CD4-positive, alpha-beta T cell treated with Interleukin-15 for 4 hours (primary cell): ENCODE data around the gene TMEM63B.
"Not testable (repeated sequence)": the region's sequence is repeated elsewhere in the genome, so short reads cannot be mapped to it uniquely, and the experiment has no call there.

ENCODE experiments used
- DNase-seq: peaks from one replicate; pipeline ENCODE4 v3.0.0-alpha.2; 2020; ENCODE audit warnings: low spot score

The TMEM63B gene

GRCh38 chr6:44094403-44095242, 32.7 kb upstream of the TMEM63B start:
- DNase-seq: no peak

DNA sequence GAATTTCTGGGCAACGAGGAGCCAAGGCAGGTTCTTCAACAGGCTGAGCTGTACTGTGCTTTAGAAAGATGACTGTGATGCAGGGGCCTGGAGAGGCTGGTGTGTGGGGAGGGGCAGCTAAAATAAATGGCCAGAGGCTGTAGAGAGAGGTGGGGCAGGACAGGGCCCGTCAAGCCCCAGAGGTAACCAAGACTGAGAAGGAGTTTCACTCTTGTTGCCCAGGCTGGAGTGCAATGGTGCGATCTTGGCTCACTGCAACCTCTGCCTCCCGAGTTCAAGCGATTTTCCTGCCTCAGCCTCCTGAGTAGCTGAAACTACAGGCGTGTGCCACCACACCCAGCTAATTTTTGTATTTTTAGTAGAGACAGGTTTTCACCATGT, 32.1 kb upstream of the TMEM63B start:
- not testable (repeated sequence) for DNase-seq

GRCh38 chr6:44096612-44097011, 30.7 kb upstream of the TMEM63B start:
- peak; percentile 75 for DNase-seq

DNA sequence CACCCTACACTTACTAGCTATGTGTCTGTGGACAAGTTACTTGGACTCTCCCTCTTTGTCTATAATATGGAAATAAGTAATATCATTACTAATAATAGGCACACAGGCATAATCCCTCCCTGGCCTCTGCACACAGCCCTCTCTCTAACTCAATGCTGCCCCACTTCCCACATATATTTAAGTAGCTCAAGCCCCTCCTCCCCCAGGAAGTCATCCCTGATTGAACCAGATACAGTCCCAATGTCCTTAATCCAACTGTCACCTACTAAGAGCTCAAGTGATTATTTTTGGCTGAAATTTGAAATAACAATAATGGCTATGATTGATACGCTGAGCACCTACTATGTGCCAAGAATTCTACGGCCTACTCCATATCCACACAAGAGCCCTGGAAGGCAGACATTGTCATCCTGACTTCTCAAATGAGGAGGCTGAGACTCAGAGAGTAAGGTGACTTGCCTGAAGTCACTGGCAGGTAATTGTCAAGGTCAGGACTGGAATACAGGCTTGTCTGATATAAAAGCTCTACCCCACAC, 29.5 kb upstream of the TMEM63B start:
- DNase-seq: no peak

GRCh38 chr6:44099192-44099591, 28.2 kb upstream of the TMEM63B start:
- no peak for DNase-seq

DNA sequence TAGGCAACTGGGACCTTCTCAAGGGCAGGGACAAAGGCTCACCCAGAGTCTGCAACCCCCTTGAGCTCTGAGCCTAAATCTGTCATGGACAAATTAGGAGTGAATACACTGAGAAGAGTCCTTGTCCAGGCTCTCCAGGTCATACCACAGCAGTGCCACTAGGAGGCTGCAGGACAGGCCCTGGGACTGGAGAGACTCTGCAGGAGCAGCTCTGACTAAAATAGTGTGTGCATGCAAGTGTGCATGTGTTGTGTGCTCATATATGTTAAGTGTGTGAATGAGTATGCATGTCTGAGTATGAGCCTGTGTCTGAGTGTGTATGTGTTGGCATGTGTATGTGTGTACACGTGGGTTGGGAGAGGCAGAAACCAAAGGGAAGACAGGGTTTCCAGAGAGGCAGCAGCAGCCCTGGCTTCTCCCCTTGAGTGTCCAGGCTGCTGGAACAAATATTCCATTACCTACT, 27.2 kb upstream of the TMEM63B start:
- peak; percentile 8 for DNase-seq

DNA sequence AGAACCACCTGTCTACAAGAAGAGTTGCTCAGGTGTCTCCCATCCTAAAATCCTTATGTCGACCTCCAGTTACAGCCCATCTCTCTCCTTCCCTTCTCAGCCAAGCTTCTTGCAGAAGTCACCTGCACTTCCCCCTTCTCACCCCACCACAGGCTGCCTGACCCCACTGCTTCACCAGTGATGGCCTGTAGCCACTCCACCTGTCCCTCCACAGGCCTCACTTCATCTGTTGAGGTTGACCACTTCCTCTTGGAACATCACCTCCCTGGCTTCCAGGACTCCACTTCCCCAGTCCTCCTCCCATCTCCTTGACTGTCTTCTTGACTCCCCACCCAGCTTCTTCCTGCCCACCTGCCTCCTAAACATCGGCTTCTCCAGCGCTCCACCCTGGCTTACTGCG, 25.5 kb upstream of the TMEM63B start:
- no peak for DNase-seq

GRCh38 chr6:44102527-44102926, 24.8 kb upstream of the TMEM63B start:
- no peak for DNase-seq

GRCh38 chr6:44104481-44105021, 22.8 kb upstream of the TMEM63B start:
- DNase-seq: no peak

- no peak for DNase-seq
These were observed 22.2 kb upstream of the TMEM63B start for GRCh38 chr6:44105146-44105545.

GRCh38 chr6:44105993-44106740, 21.2 kb upstream of the TMEM63B start:
- no peak for DNase-seq

- DNase-seq: no peak
These were observed 20.3 kb upstream of the TMEM63B start for GRCh38 chr6:44107017-44107416.

DNA sequence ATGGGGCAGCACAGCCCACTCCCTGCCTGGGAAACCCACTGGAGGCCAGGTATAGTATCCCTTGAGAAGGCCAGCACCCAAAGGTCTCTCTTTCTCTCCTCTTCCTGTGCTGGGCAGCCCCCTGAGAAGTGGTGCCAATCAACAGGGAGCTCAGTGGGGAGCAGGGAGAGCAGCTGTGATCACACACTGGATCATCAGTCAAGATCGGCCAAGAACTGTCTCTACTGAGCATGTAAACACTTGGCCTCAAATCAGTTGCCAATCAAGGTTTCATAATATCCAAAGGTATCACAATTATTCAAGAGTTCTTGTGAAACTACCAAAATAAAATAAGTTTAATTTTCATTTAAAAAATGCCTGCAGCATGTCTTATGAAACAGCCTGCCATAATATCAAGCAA, 18.9 kb upstream of the TMEM63B start:
- DNase-seq: no peak

DNA sequence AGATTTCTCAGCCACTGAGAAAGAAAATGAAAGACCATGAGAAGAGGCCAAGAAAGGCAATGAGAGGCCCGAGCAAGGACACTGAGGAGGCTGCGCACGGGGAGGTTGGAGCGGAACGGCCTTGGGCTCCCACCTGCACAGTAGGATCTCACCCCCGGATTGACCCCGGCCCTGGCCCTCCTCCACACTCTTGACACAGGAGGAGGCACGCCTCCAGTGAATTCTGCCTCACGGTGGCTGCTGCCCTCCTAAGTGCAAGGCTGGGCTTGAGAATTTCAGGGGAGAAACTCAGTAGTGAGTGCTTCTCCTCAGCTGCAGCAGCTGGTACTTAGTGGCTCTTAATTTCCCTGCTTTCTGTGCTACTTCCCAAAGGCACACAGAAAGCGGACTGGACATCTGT, 18.1 kb upstream of the TMEM63B start:
- DNase-seq: no peak

DNA sequence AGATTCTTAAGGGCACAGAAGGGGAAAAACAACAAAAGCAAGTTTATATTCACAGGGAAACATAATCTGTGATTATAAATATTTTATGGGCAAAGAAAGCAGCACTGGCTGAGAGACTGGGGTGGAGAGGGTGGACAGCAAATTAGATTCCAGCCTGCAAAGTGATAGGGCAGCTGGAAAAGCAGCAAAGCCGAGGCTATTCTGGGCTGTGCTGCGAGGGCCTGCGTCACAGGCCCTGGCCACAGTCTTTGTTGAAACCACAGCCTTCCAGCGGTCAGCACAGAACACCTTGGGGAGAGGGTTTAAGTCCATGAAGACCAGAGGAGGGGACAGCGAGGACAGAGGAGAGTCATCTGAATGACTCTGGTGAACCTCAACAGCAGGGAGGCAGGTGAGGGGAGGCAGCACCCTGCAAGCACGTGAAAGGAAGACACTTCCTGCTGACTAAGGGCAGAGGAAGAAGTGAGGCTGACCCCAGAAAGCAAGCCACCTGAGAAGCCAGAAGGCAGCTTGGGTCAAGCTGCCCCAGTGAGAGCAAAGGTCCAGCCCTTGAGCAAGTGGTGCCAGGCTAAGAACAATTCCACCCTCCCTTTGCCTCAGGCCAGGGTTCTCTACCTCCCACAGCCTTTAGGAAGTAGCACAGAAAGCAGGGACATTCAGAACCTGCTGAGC, 17.2 kb upstream of the TMEM63B start:
- DNase-seq: no peak

DNA sequence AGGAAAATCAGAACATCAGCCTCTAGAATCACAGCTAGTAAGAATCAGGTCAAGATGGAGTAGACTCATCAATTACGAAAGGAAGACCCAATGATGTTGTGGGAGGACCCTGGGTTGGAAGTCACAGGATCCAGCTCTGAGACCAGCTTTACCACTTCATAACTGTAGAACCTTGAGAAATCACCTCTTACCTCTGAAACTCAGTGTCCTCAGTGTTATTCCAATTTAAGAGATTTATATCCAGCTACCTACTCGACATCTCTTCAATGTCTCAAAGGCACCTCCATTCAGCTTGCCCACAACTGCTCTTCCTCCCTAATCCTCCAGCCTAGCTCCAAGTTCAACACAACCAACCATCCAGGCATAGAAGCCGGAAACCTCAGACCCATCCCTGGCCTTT, 16.4 kb upstream of the TMEM63B start:
- no peak for DNase-seq

GRCh38 chr6:44111434-44112417, 15.6 kb upstream of the TMEM63B start:
- no peak for DNase-seq

DNA sequence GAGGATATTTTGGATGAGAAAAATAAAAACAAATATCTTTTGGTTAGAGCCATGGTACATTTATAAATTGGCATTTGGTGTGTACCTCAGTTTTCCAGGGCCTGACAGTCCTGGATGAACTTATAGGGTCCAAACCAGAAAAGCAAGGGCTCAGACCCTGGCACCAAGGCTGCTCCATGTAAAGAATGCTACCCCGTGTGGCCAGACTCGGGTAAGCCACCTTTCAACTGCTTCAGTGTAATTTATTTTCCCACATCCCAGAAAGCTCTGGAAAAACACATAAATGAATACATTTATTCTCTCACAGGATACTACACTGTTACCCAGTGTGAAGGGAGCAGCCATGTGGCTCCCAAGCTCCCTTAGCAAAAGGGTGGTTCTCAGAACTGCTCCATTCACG, 13.9 kb upstream of the TMEM63B start:
- no peak for DNase-seq

DNA sequence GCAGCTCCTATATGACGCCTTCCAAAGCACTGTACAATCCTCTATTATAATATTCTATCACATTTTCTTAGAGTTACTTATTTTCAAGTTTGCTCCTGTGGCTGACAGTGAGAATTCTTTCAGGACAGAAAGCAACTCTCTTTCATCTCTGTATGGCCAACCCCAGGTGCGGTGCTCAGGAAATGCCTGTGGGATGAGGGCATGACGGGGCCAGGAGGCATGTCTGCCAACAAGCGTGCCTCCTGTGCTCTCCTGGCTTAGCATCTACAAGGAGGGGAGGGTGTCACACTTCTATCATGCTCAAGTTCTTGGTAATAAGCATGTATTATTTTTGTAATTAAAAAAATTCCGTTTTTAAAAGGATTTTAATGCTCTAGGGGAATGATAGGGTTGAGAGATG, 11.5 kb upstream of the TMEM63B start:
- DNase-seq: no peak

DNA sequence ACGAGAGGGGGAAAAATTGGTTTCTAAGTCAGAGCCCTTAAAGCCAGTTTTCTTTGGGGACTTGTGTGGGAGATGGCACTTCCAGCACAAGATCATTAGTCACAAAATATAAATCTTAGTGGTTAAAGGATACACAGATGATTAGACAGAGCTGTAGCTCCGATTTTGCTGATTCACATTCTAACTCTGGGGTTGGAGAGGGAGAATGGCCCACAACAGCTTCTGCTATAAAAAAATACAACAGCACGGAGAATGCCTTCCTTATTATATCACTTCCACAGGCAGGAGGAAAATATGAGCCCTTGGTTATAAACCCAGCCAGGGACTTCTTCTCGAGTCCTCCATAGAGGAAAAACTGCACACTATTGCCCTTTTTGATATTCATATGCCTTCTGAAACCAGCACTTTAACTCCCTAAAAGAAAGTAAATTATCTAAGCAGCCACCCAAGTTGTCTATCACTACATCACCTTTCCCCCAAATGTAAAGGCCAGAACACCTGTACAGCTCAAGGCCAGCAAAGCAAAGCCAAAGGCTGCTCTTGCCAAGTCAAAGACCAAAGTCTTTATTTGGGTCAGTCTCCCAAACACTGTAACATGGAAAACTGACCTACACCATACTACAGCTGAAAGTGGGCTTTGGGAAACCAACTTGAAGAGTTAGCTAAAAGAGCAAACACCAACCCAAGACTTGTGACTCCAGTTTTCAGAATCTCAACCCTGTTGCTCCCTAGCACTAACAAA, 10.5 kb upstream of the TMEM63B start:
- no peak for DNase-seq
